Lower leg skin (tissue), 3 donors: Measurements from ENCODE around the gene UBTD1.

ENCODE experiments used
- CTCF ChIP-seq, 3 donors: fragments of 450-650 bp; IDR thresholded peaks; one replicate each; pipeline ENCODE4 v1.5.1; 2016; ENCODE audit warnings: antibody characterized with exemption in 3 of 3, mild to moderate bottlenecking in 3 of 3, moderate library complexity in 2 of 3
- POLR2A ChIP-seq, 2 donors: fragments of 450-650 bp; IDR thresholded peaks; one replicate each; pipeline ENCODE4 v1.6.1; 2016 to 2017; ENCODE audit warnings: antibody characterized with exemption in 2 of 2, mild to moderate bottlenecking in 1 of 2, moderate library complexity in 1 of 2

DNA sequence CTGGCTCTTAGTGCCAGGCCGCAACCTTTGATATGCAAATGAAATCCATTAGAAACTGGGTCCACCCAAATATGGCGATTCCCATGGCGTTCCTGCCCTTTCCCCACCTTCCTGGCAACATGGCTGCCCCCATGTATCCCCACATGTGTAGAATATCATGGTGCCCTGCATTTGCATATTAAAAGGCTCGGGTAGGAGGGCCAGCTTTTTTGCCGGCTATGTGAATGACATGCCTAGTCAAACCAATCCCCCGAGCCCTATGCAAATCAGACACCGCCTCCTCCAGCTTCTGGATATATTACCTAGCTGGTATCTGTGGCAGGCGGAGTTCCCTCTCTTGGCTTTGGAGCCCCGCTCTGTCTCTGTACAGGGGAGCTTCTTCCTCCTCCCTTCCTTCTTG is 18.8 kb upstream of the UBTD1 start:
- TF ChIP-seq CTCF (IDR thresholded peaks at IDR 0.05) (no peak), POLR2A (IDR thresholded peaks at IDR 0.05) (no peak)
